HepG2 (cell line): ENCODE results near the gene NSD1. TPM values are rescaled to one million over a fixed set of nuclear protein-coding genes. Genes with fewer than 3 reads are reported as not detected.
A peak's percentile ranks its signal among the peaks of the same experiment; 100 is the strongest.

ENCODE experiments used
- PBX2 ChIP-seq: IDR thresholded peaks from 2 replicates; pipeline ENCODE4 v1.6.1; 2016; ENCODE audit warnings: control low read depth
- REST ChIP-seq, 2 experiments: IDR thresholded peaks; 2 replicates each; pipeline ENCODE4 v1.6.1; 2011 to 2012; ENCODE audit warnings: low read length in 2 of 2, borderline replicate concordance in 1 of 2, low read depth in 1 of 2, mild to moderate bottlenecking in 1 of 2, moderate library complexity in 1 of 2
- SNAPC2 ChIP-seq: sonication (generic); formaldehyde crosslinking; IDR thresholded peaks from 2 replicates; pipeline ENCODE4 v1.8.1; 2022; ENCODE audit warnings: mild to moderate bottlenecking, missing genetic modification reagents
- SNAPC4 ChIP-seq: sonication (generic); formaldehyde crosslinking; IDR thresholded peaks from 2 replicates; pipeline ENCODE4 v1.4.0; 2020; ENCODE audit warnings: mild to moderate bottlenecking, missing genetic modification reagents
- SRSF1 ChIP-seq: fragments of 200-400 bp; formaldehyde crosslinking; optimal IDR thresholded peaks from 2 replicates; pipeline ENCODE3; 2017; ENCODE audit warnings: mild to moderate bottlenecking, low read depth, low read length, moderate library complexity
- WIZ ChIP-seq: sonication (generic); formaldehyde crosslinking; IDR thresholded peaks from 2 replicates; pipeline ENCODE4 v1.5.1; 2020; ENCODE audit warnings: mild to moderate bottlenecking, missing genetic modification reagents
- ZNF12 ChIP-seq: sonication (generic); formaldehyde crosslinking; IDR thresholded peaks from 2 replicates; pipeline ENCODE4 v1.5.0; 2020; ENCODE audit warnings: missing genetic modification reagents
- ZNF263 ChIP-seq: sonication (generic); formaldehyde crosslinking; IDR thresholded peaks from 2 replicates; pipeline ENCODE4 v1.4.0; 2020; ENCODE audit warnings: missing genetic modification reagents
- ZNF430 ChIP-seq: sonication (generic); formaldehyde crosslinking; IDR thresholded peaks from 2 replicates; pipeline ENCODE4 v1.9.0; 2021; ENCODE audit warnings: mild to moderate bottlenecking, missing genetic modification reagents
- ZNF441 ChIP-seq: sonication (generic); formaldehyde crosslinking; IDR thresholded peaks from 2 replicates; pipeline ENCODE4 v1.7.0; 2021; ENCODE audit warnings: missing genetic modification reagents, borderline replicate concordance
- ZNF556 ChIP-seq: sonication (generic); formaldehyde crosslinking; IDR thresholded peaks from 2 replicates; pipeline ENCODE4 v1.4.0; 2020; ENCODE audit warnings: mild to moderate bottlenecking, missing genetic modification reagents, borderline replicate concordance
- ZNF766 ChIP-seq: sonication (generic); formaldehyde crosslinking; IDR thresholded peaks from 2 replicates; pipeline ENCODE4 v1.5.0; 2020; ENCODE audit warnings: missing genetic modification reagents, borderline replicate concordance
- polyA plus RNA-seq, 8 experiments: library from polyadenylated mRNA; depleted of rRNA in 3 of 8; stranded (reverse) in 7 of 8; unstranded in 1 of 8; fragments of >200 nt; fragmentation: Illumina TruSeq in 4 of 8; extraction: Trizol in 4 of 8; gene quantifications; 2 replicates each; pipeline versions ENCODE4 v1.2.1 to v1.2.3, GENCODE V29; 2011 to 2016; ENCODE audit warnings: low read depth in 4 of 8, missing spikeins in 1 of 8, mixed read lengths in 1 of 8; ENCODE audit not compliant: insufficient read depth in 1 of 8
- total RNA-seq, 5 experiments: library from RNA; depleted of rRNA; stranded (reverse); fragments of >200 nt; fragmentation: Illumina TruSeq; extraction: Trizol; gene quantifications; 2 replicates each; pipeline ENCODE4 v1.2.3, GENCODE V29; 2016; ENCODE audit warnings: low read depth in 1 of 5
- TF ChIP-seq, protein P1 (sequence below): sonication (generic); formaldehyde crosslinking; IDR thresholded peaks from 2 replicates; pipeline ENCODE4 v1.5.0; 2020; ENCODE audit warnings: mild to moderate bottlenecking, missing genetic modification reagents
- TF ChIP-seq, protein P2 (sequence below), 2 experiments: sonication (generic) in 1 of 2; formaldehyde crosslinking in 1 of 2; IDR thresholded peaks; 2 replicates each; pipeline versions ENCODE4 v1.5.1 to v1.6.1; 2011 to 2020; ENCODE audit warnings: borderline replicate concordance in 1 of 2, low read depth in 1 of 2, low read length in 1 of 2, mild to moderate bottlenecking in 1 of 2, missing genetic modification reagents in 1 of 2, moderate library complexity in 1 of 2

NSD1 gene
- total and polyA plus RNA-seq, 2 of the 13 experiments (the other 11 are each of a cell fraction or from before 2014, with no cell fraction given) = 0.01 to 0.09 TPM

GRCh38 chr5:177325868-177326381 lies 192.4 kb downstream of the NSD1 start (continued):
- TF ChIP-seq ZNF766 (CRISPR knock-in tag) = no peak
- no peak for TF ChIP-seq ZNF430 (CRISPR knock-in tag)
- no peak for TF ChIP-seq SNAPC2
- no peak for TF ChIP-seq ZNF441
- no peak for TF ChIP-seq PBX2 (CRISPR knock-in tag)
- TF ChIP-seq ZNF263 (CRISPR knock-in tag) = no peak
- TF ChIP-seq, protein P1, sequence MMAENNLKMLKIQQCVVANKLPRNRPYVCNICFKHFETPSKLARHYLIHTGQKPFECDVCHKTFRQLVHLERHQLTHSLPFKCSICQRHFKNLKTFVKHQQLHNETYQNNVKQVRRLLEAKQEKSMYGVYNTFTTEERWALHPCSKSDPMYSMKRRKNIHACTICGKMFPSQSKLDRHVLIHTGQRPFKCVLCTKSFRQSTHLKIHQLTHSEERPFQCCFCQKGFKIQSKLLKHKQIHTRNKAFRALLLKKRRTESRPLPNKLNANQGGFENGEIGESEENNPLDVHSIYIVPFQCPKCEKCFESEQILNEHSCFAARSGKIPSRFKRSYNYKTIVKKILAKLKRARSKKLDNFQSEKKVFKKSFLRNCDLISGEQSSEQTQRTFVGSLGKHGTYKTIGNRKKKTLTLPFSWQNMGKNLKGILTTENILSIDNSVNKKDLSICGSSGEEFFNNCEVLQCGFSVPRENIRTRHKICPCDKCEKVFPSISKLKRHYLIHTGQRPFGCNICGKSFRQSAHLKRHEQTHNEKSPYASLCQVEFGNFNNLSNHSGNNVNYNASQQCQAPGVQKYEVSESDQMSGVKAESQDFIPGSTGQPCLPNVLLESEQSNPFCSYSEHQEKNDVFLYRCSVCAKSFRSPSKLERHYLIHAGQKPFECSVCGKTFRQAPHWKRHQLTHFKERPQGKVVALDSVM (CRISPR knock-in tag) = 0 out of 2 replicates have a peak, but pooled peaks have one; percentile 3
- no peak for TF ChIP-seq ZNF556 (CRISPR knock-in tag)
- TF ChIP-seq WIZ (CRISPR knock-in tag) = no peak
- TF ChIP-seq, protein P2, sequence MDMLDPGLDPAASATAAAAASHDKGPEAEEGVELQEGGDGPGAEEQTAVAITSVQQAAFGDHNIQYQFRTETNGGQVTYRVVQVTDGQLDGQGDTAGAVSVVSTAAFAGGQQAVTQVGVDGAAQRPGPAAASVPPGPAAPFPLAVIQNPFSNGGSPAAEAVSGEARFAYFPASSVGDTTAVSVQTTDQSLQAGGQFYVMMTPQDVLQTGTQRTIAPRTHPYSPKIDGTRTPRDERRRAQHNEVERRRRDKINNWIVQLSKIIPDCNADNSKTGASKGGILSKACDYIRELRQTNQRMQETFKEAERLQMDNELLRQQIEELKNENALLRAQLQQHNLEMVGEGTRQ (IDR thresholded peaks at IDR 0.05; ENCODE audit: low read depth, low read length) = no peak
- TF ChIP-seq, protein P2 (CRISPR knock-in tag; IDR thresholded peaks at IDR 0.05; ENCODE audit: borderline replicate concordance) = peak; percentile 32; the same call in 1 of the 2 replicates
- no peak for TF ChIP-seq SNAPC4 (CRISPR knock-in tag)
- TF ChIP-seq ZNF12 (CRISPR knock-in tag) = no peak
- no peak for TF ChIP-seq REST (IDR thresholded peaks at IDR 0.05; ENCODE audit: borderline replicate concordance in 1 of 2, low read depth in 1 of 2, low read length in 2 of 2)
- TF ChIP-seq SRSF1 = no peak
